Measurements from ENCODE around the gene HPCAL1. TPM values are rescaled to one million over a fixed set of nuclear protein-coding genes. Genes with fewer than 3 reads are reported as not detected.

HPCAL1 gene
- total and polyA plus RNA-seq, 5 experiments from 2014 or later, result 71.5 to 122 (median 86.2) TPM

DNA sequence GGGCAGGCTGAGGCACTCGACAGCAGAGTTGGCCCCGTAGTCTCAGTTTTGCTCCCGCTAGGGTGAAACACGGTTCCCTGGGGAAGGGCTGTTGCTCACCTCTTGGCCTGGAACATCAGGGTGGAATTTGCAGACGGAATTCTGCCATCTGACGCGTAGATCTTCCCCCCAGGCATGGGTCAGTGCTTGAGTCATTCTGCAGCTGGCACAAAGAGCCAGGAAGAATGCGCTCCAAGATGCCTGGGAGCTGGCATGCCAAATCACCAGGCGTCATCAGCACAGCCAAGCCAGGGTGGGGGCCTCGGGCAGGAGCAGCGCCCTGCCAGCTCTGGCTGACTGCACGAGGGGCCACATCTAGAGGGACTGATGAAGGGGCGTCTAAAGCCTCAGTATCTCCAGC, 102.7 kb downstream of the HPCAL1 start:
- Mint-ChIP-seq H3K4me3 (no peak overlapping the region), H3K27me3 (no peaks in the 10 kb centered on the region), H3K36me3 (peaks cover 0 to 28% (median 0%) of the 10 kb centered on the region in 3 donors), H3K4me1 (peaks cover 41 to 78% (median 66%) of the 10 kb centered on the region in 4 donors), H3K27ac (peak overlapping the region in 4 of 10 donors; percentile 9 to 83 (median 42)), H3K9me3 (peaks cover 0 to 2% (median 0%) of the 10 kb centered on the region in 9 donors)
- POLR2A ChIA-PET, result interaction anchor here (0.8 to 1.8 kb wide), 4 partner anchors 23 to 104 kb away, joined by 3 to 10 read pairs (median 4); no protein-coding TSS in a partner anchor
- ATAC-seq (no peak), DNase-seq (no peak)

DNA sequence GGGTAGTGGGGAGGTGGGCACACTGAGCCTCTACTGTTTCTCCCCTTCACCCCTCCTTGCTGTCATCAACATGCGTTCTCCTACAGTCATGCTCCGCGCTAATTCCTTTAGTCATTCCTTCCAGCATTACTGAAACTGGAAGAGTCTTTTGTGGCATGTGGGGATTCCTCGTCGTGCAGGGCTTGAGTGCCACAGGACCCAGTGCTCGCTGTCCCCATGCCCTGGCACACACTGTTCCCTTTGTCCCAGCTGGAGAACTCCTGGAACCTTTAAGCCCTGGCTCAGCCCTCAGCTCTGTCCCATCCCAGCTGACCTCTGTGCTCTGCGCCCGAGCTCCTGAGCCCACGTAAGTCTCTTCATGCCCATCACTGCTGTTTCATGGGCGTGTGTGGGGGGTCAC, 103.3 kb downstream of the HPCAL1 start:
- no peak for DNase-seq
- Mint-ChIP-seq H3K9me3 (peaks cover 0 to 2% (median 0%) of the 10 kb centered on the region in 9 donors), H3K4me3 (peak overlapping the region in 3 of 10 donors; percentile 69 to 87 (median 82)), H3K27me3 (no peaks in the 10 kb centered on the region), H3K36me3 (peaks cover 0 to 27% (median 0%) of the 10 kb centered on the region in 3 donors), H3K27ac (peak overlapping the region in 8 of 10 donors; percentile 9 to 95 (median 65)), H3K4me1 (peaks cover 35 to 76% (median 61%) of the 10 kb centered on the region in 4 donors)
- ATAC-seq, result no peak
- POLR2A ChIA-PET, result interaction anchor here (1.3 to 1.8 kb wide), 2 partner anchors 24 to 26 kb away, joined by 4 to 10 read pairs; no protein-coding TSS in a partner anchor

DNA sequence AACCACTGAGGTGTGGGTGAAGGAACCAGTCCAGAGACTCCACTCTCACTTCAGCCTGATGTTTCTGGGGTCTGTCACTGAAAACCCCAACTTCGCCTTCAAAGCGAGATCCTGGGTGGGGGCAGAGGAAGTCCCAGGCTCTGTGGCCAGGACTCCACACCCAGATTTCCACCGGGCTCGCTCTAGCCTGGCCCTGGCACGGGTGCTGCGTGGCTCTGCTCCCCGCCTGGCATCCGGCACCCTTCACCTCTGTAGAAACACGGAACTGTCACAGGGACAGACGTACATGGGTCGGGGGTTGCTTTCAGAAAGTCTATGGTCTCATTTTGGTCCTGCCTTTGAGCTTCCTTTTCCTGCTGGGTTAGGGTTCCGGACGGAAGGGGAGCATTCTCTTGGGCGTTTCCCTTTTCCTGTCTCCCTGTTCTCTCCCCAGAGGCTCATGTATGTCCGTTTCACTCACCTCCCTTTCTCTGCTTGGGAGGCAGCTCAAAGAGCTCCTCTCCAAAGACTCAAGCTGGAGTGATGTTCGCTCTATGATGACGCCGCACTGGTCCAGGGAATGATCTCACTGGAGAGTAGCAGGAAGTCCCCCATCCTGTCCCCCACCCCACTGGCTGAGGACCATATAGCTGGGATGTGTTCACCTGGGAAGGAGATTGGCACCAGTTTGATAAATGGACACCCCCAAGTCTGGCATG, 103.9 kb downstream of the HPCAL1 start:
- Mint-ChIP-seq H3K4me1 (peaks cover 31 to 74% (median 55%) of the 10 kb centered on the region in 4 donors), H3K27me3 (no peaks in the 10 kb centered on the region), H3K9me3 (no peaks in the 10 kb centered on the region), H3K27ac (peak overlapping the region; percentile 47 to 96 (median 92)), H3K36me3 (peaks cover 0 to 21% (median 0%) of the 10 kb centered on the region in 3 donors), H3K4me3 (peak overlapping the region in 9 of 10 donors; percentile 22 to 87 (median 75))
- POLR2A ChIA-PET, result interaction anchor here (0.6 to 1.8 kb wide), 6 partner anchors 24 to 142 kb away, joined by 3 to 10 read pairs (median 4); no protein-coding TSS in a partner anchor
- DNase-seq (no peak), ATAC-seq (peak in 1 of 2 donors; percentile 27)

DNA sequence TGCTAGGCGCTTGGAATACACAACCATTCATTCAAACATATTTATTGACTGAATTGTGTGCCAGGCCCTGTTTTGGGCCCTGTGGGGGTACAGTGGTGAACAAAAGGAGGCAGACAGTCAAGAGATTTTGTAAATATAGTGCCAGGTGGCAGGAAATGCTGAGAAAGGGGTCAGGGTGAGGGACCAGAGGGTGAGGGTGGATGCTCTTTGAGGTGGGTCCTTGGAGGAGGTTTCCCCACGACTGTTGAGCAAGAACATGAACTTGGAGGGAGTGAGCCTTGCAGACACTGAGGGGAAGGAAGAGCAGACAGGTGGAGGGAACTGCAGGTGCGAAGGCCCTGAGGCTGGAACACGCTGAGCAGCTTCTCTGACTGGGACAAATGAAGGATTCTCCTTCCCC, 104.7 kb downstream of the HPCAL1 start:
- ATAC-seq (no peak), DNase-seq (no peak)
- Mint-ChIP-seq H3K27ac (peak overlapping the region; percentile 47 to 96 (median 92)), H3K9me3 (no peaks in the 10 kb centered on the region), H3K4me1 (peaks cover 32 to 69% (median 54%) of the 10 kb centered on the region in 4 donors), H3K36me3 (peaks cover 0 to 22% (median 0%) of the 10 kb centered on the region in 3 donors), H3K27me3 (no peaks in the 10 kb centered on the region), H3K4me3 (peak overlapping the region; percentile 60 to 87 (median 82))
- POLR2A ChIA-PET, result interaction anchor here (0.7 to 4.2 kb wide), 10 partner anchors 23 to 284 kb away, joined by 3 to 64 read pairs (median 4); partner anchors contain the start of gene HPCAL1

DNA sequence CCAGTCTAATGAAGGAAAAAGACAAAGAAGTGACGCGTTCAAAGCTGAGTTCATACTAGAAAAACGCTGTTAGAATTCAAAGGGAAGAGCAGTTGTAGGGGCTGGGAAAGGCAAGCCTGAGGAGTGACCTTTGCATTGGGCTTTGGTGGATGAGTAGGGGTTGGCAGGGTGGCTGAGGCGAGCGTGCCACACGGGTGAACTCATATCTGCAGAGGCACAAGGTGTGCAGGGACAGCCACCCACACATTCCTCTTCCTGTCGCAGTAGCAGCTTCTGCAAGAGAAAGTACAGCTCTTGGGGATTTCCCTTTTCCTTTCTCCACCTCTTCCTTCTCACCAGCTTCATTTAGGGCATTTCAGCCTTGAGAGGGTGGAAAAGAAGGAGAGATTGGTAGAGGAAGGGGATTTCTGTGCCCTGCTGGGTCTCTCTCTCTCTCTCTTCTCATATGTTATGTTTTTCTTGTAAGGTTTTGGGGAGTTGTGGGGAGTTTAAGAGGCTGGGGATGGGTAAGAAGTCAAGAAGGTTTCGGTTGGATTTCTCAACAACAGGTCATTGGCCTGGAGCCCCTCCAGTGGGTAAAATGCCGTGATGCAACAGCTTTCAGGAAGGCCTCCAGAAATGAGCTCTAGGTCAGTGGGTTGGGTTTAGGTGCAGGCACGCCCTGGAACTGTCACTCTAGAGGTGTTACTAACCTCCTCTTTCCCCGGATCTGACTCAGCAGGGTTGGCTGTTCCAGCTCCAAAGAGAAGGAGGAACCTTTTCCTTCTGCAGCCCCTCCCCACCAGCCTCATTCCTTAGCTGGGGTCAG, 105.3 kb downstream of the HPCAL1 start:
- H3K4me1 Mint-ChIP-seq, result peaks cover 29 to 66% (median 55%) of the 10 kb centered on the region in 4 donors

DNA sequence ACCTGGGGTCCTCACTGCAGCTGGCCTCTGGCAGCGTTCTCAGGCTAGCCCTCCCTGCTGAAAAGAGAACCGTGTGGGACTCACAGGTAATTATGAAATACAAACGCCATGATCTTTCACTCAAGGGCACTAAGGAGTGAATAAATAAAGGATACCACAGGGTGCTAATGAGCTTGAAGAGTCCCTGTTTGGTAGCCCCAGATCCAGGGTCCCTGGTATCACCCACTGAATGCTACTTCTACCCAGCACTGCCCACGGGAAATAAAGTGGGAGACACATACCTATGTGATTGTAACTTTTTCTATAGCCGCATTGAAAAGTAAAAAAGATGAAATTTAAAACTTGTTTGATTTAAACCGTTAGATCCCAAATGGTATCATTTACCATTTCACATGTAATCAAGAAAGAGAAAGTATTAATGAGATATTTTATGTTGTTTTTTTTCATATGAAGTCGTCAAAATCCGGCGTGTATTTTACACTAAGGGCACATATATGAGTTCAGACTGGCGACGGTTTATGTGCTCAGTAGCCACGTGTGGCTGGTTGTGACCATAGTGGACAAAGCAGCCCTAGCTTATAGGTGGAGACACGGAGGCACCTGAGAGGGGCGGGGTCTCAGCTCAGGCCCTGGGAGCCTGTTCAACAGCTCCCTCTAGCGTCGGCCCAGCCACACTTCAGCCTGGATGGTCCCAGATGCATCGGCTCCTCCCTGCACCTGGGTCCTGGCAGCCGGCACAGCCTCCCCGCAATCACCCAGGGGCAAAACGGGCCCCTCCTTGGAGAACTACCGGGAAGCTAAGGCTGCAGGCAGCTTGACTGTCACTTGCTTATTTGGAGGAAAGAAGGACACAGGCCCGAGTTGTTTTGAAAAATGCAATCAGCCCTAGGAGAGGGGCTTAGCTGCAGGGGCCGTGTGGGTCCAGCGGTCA, 106.2 kb downstream of the HPCAL1 start:
- no peaks in the 10 kb centered on the region for H3K9me3 Mint-ChIP-seq
- peaks cover 28 to 61% (median 51%) of the 10 kb centered on the region in 4 donors for H3K4me1 Mint-ChIP-seq
- POLR2A ChIA-PET, result interaction anchor here (0.7 to 4.2 kb wide), 15 partner anchors 15 to 815 kb away, joined by 3 to 64 read pairs (median 6); partner anchors contain the start of genes HPCAL1 and ODC1
- peak overlapping the region; percentile 47 to 96 (median 92) for H3K27ac Mint-ChIP-seq
- peak overlapping the region; percentile 60 to 87 (median 82) for H3K4me3 Mint-ChIP-seq
- DNase-seq (peak; percentile 70 to 88 (median 81)), ATAC-seq (peak; percentile 84 to 85)
- H3K27me3 Mint-ChIP-seq, result no peaks in the 10 kb centered on the region
- H3K36me3 Mint-ChIP-seq, result peaks cover 0 to 15% (median 0%) of the 10 kb centered on the region in 3 donors

More for the DNA sequence above, 105.3 kb downstream of the HPCAL1 start:
- Mint-ChIP-seq H3K27ac (peak overlapping the region; percentile 47 to 96 (median 92)), H3K36me3 (peaks cover 0 to 18% (median 0%) of the 10 kb centered on the region in 3 donors), H3K9me3 (no peaks in the 10 kb centered on the region), H3K4me3 (peak overlapping the region; percentile 60 to 87 (median 82)), H3K27me3 (no peaks in the 10 kb centered on the region)
- DNase-seq (peak in 4 of 10 donors; percentile 31 to 44 (median 40)), ATAC-seq (peak; percentile 59 to 66)
- POLR2A ChIA-PET, result interaction anchor here (0.7 to 4.2 kb wide), 15 partner anchors 22 to 284 kb away, joined by 3 to 64 read pairs (median 4); partner anchors contain the start of genes HPCAL1 and ODC1

DNA sequence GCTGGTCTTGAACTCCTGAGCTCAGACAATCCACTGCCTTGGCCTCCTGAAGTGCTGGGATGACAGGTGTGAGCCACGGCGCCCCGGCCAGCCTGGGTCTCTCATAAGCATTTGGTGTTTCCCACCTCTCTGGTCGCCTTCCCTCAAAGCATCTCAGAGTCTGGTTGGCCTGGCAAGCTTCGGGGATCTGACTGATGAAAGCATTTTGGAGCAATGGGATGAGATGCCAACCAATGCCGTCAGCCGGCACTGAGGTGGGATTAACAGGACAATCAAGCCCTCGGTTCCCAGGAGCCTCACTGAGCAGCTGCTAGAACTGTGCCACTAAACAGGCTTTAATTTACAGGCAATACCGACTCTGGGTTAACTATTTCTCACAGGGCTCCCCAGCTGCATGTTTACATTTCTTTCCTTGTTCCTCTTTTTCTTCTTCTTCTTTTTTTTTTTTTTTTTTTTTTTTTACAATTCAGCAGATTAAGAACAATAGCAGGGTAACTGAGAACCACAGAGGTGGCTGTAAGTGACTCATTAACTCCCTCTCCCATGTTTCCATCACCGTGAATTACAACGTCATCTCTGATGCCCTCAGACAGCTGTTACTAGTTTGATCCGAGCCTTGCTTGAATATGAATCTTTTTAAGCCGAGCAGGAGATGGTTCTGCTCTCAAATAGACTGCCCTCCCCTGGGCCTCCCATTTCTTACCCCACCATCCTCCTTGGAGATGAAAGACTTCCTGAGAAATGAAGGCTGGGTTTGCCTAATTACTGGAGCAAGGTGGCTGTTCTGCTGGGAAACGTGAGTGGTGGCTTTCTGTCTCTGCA, 107.5 kb downstream of the HPCAL1 start:
- POLR2A ChIA-PET, result interaction anchor here (0.6 to 4.2 kb wide), 10 partner anchors 23 to 139 kb away, joined by 3 to 64 read pairs (median 12); partner anchors contain the start of genes HPCAL1 and ODC1
- Mint-ChIP-seq H3K36me3 (peaks cover 0 to 11% (median 0%) of the 10 kb centered on the region in 3 donors), H3K4me1 (peaks cover 27 to 60% (median 47%) of the 10 kb centered on the region in 4 donors), H3K27ac (peak overlapping the region in 1 of 10 donors; percentile 70), H3K9me3 (no peaks in the 10 kb centered on the region), H3K4me3 (peak overlapping the region in 1 of 10 donors; percentile 55), H3K27me3 (no peaks in the 10 kb centered on the region)
- no peak for ATAC-seq
- DNase-seq, result no peak

DNA sequence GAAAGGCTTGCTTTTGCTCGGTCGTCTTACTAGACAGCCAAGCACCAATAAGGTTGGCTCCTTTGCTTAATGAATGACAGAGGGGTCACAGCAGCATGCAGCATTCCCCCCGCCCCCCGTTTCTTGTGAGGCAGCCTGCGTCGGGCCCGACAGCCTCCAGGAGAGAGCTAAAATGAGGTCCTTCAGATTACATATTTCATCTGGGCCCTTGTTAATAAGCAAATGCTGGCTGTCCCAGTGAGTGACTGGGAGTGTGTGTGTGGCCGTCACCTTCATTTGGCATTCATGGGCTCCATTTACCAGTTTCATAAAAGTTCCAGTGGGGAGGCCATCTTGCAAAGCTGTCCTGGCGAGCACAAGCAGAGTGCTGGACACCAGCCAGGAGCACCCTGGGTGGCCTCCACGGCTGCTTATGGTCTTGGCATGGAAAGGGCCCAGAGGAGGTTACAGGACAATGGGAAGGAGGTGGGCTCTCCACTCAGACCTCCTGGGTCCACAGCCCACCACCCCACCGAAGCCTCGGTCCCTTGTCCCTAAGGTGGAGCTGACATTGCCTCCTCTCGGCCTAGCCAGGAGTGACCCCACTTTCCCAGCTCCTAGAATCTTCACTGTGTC, 108.2 kb downstream of the HPCAL1 start:
- peaks cover 31 to 57% (median 43%) of the 10 kb centered on the region in 4 donors for H3K4me1 Mint-ChIP-seq
- H3K4me3 Mint-ChIP-seq, result no peak overlapping the region
- ATAC-seq, result no peak
- DNase-seq, result no peak
- peak overlapping the region in 1 of 10 donors; percentile 70 for H3K27ac Mint-ChIP-seq
- POLR2A ChIA-PET, result interaction anchor here (0.7 to 4.2 kb wide), 5 partner anchors 26 to 108 kb away, joined by 3 to 64 read pairs (median 7); partner anchors contain the start of genes HPCAL1 and ODC1
- H3K9me3 Mint-ChIP-seq, result no peaks in the 10 kb centered on the region
- no peaks in the 10 kb centered on the region for H3K27me3 Mint-ChIP-seq
- H3K36me3 Mint-ChIP-seq, result peaks cover 0 to 13% (median 0%) of the 10 kb centered on the region in 3 donors

DNA sequence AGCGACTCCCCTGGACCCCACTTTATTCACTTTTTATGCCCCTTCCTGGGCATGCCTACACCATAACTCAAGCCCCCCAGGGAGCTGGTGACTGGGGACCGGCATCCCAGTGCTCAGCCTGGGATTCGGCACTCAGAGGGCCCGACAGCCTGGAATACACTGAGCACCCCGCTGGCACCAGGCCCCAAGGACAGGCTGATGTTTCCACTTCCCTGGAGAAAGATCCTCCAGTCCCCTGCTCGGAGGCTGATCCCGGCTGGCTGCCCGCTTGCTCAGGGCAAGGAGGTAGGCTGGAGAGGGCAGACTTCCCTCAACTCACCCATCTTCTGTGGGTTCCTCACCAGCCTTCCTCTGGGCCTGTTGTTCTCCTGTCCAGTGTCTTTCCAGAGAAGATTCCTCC, 108.9 kb downstream of the HPCAL1 start:
- Mint-ChIP-seq H3K9me3 (no peaks in the 10 kb centered on the region), H3K27ac (no peak overlapping the region), H3K27me3 (no peaks in the 10 kb centered on the region), H3K4me3 (no peak overlapping the region), H3K4me1 (peaks cover 29 to 51% (median 39%) of the 10 kb centered on the region in 4 donors), H3K36me3 (peaks cover 0 to 13% (median 0%) of the 10 kb centered on the region in 3 donors)
- ATAC-seq, result no peak
- DNase-seq, result no peak
- POLR2A ChIA-PET, result no interaction called here

DNA sequence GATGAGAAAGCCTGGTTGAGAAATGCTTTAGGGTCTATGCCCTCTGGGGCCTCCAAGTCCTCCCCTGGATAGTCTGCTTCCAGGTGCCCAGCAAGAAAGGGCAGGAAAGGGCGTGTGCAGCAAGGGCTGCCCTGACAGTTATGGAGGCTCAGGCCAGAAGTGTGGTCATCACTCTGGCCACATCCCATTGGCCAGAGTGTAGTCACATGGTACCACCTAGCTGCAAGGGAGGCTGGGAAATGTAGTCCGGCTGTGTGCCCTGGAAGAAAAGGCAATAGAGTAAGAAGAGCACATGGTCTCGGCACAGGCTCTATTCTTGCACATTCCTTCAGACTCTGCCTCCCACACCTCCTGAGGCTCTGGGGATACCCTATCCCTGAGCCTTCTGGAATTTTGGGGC, 109.7 kb downstream of the HPCAL1 start:
- Mint-ChIP-seq H3K36me3 (peaks cover 0 to 13% (median 0%) of the 10 kb centered on the region in 3 donors), H3K27me3 (no peaks in the 10 kb centered on the region), H3K27ac (peak overlapping the region in 3 of 10 donors; percentile 22 to 69 (median 28)), H3K4me1 (peaks cover 24 to 45% (median 34%) of the 10 kb centered on the region in 4 donors), H3K9me3 (no peaks in the 10 kb centered on the region), H3K4me3 (no peak overlapping the region)
- POLR2A ChIA-PET, result no interaction called here
- ATAC-seq (no peak), DNase-seq (no peak)
